HepG2 (cell line): Measurements from ENCODE around the gene SPATA13. TPM values are rescaled to one million over a fixed set of nuclear protein-coding genes. Genes with fewer than 3 reads are reported as not detected.

Experiments
- ATAC-seq: fragments of 200-7000 bp; cut with Tn5 transposase; 3 replicates; pipeline ENCODE4 v1.9.1; 2020; ENCODE audit warnings: mild to moderate bottlenecking, moderate library complexity
- BruUV-seq: library from RNA; stranded (reverse); fragments of 400-500 nt; replicated peaks from 2 replicates; lab custom pipeline; 2021; lab: Mats Ljungman, UMichigan
- CTCF ChIA-PET: fragments of 300-600 bp; formaldehyde crosslinking; extraction: SDS; loops from one replicate; lab custom pipeline; 2021; ENCODE audit warnings: low total read pairs, inconsistent platforms, low intra/inter-chr PET ratio; lab: Yijun Ruan, JAX
- POLR2A ChIA-PET: fragments of 350-600 bp; sonication (Branson Sonifier 250); formaldehyde crosslinking; loops from one replicate; lab custom pipeline; 2020; ENCODE audit warnings: antibody characterized with exemption, inconsistent platforms; lab: Yijun Ruan, JAX
- DNase-seq: peaks from one replicate; pipeline ENCODE4 v3.0.0-alpha.2; 2015; ENCODE audit warnings: low spot score
- FAIRE-seq: peaks from 3 replicates; lab custom pipeline; 2011; peaks lifted over from hg19 to GRCh38; lab: Jason Lieb, UNC
- H2AFZ ChIP-seq: one replicate; pipeline ENCODE4 v1.6.1; 2011; ENCODE audit warnings: low read length, inconsistent platforms
- H3K27ac ChIP-seq: fragments of 300-600 bp; 3 replicates; pipeline ENCODE4 v1.8.0; 2011; ENCODE audit warnings: mixed run types, mild to moderate bottlenecking, mixed read lengths, low read length, inconsistent platforms; ENCODE audit not compliant: insufficient read depth; ENCODE audit errors: extremely low read length
- H3K27me3 ChIP-seq, 2 experiments: fragments of 200-600 bp in 1 of 2; 2 replicates in 1 of 2; 3 replicates in 1 of 2; pipeline versions ENCODE4 v1.6.0 to v1.8.0; 2011; ENCODE audit warnings: low read length in 2 of 2, mild to moderate bottlenecking in 2 of 2, moderate library complexity in 2 of 2, inconsistent platforms in 1 of 2; ENCODE audit not compliant: insufficient read depth in 2 of 2, control insufficient read depth in 1 of 2
- H3K36me3 ChIP-seq, 2 experiments: fragments of 200-600 bp in 1 of 2; replicated peaks in 1 of 2; 2 replicates in 1 of 2; 3 replicates in 1 of 2; pipeline versions ENCODE4 v1.5.1 to v1.8.0; 2011; ENCODE audit warnings: low read length in 2 of 2, inconsistent platforms in 1 of 2; ENCODE audit not compliant: insufficient read depth in 2 of 2, control insufficient read depth in 1 of 2
- H3K4me1 ChIP-seq: 2 replicates; pipeline ENCODE4 v1.5.1; 2012; ENCODE audit warnings: low read length, inconsistent platforms; ENCODE audit not compliant: insufficient read depth
- H3K4me2 ChIP-seq: 2 replicates; pipeline ENCODE4 v1.6.0; 2011; ENCODE audit warnings: low read depth, low read length, inconsistent platforms
- H3K4me3 ChIP-seq, 3 experiments: fragments of 200-600 bp in 1 of 3; sonication (generic), shearing (Covaris generic) in 1 of 3; replicated peaks in 1 of 3; 2 replicates each; pipeline ENCODE4 v1.5.1; 2011 to 2016; ENCODE audit warnings: low read length in 3 of 3, inconsistent platforms in 2 of 3, low read depth in 2 of 3, mild to moderate bottlenecking in 2 of 3, control low read depth in 1 of 3, mixed read lengths in 1 of 3; ENCODE audit not compliant: insufficient read depth in 1 of 3
- H3K79me2 ChIP-seq: one replicate; pipeline ENCODE4 v1.6.1; 2011; ENCODE audit warnings: low read length, inconsistent platforms; ENCODE audit not compliant: insufficient read depth
- H3K9ac ChIP-seq: 2 replicates; pipeline ENCODE4 v1.6.0; 2011; ENCODE audit warnings: mild to moderate bottlenecking, low read depth, low read length, inconsistent platforms; ENCODE audit not compliant: insufficient read depth
- H3K9me3 ChIP-seq: 2 replicates; pipeline ENCODE4 v1.5.1; 2012; ENCODE audit warnings: mild to moderate bottlenecking, low read length
- H4K20me1 ChIP-seq: 2 replicates; pipeline ENCODE4 v1.6.0; 2011; ENCODE audit warnings: inconsistent platforms, mild to moderate bottlenecking, low read length, moderate library complexity; ENCODE audit not compliant: insufficient read depth
- CEBPG ChIP-seq: IDR thresholded peaks from 2 replicates; pipeline ENCODE4 v1.6.1; 2016
- NR1H2 ChIP-seq: sonication (generic); formaldehyde crosslinking; IDR thresholded peaks from 2 replicates; pipeline ENCODE4 v1.8.1; 2022; ENCODE audit warnings: low read depth, missing genetic modification reagents, borderline replicate concordance
- RBAK ChIP-seq: sonication (generic); formaldehyde crosslinking; IDR thresholded peaks from 2 replicates; pipeline ENCODE4 v1.5.1; 2020; ENCODE audit warnings: mild to moderate bottlenecking, missing genetic modification reagents
- REST ChIP-seq, 2 experiments: IDR thresholded peaks; 2 replicates each; pipeline ENCODE4 v1.6.1; 2011 to 2012; ENCODE audit warnings: low read length in 2 of 2, borderline replicate concordance in 1 of 2, low read depth in 1 of 2, mild to moderate bottlenecking in 1 of 2, moderate library complexity in 1 of 2
- SIX1 ChIP-seq: sonication (generic); formaldehyde crosslinking; IDR thresholded peaks from 2 replicates; pipeline ENCODE4 v1.4.0; 2020; ENCODE audit warnings: missing genetic modification reagents, borderline replicate concordance
- WGBS: methylation state at CpG from one replicate; pipeline ENCODE4 v1.1.6; 2017; ENCODE audit warnings: low lambda C conversion rate; 5-methylcytosine and 5-hydroxymethylcytosine counted together
- in situ Hi-C: cut with HindIII; loops from 2 replicates; pipeline ENCODE4 v1.10.0; 2017; ENCODE audit warnings: low pct_unique_long_range_greater_than_20kb; ENCODE audit not compliant: extremely low pct_ligation_motif_present
- intact Hi-C: fragments of 100-400 bp; cut with micrococcal nuclease; formaldehyde crosslinking; loops from one replicate; pipeline ENCODE4 v1.10.0; 2022; ENCODE audit not compliant: unreplicated experiment
- polyA plus RNA-seq, 8 experiments: library from polyadenylated mRNA; depleted of rRNA in 3 of 8; stranded (reverse) in 7 of 8; unstranded in 1 of 8; fragments of >200 nt; fragmentation: Illumina TruSeq in 4 of 8; extraction: Trizol in 4 of 8; gene quantifications; 2 replicates each; pipeline versions ENCODE4 v1.2.1 to v1.2.3, GENCODE V29; 2011 to 2016; ENCODE audit warnings: low read depth in 4 of 8, missing spikeins in 1 of 8, mixed read lengths in 1 of 8; ENCODE audit not compliant: insufficient read depth in 1 of 8
- total RNA-seq, 5 experiments: library from RNA; depleted of rRNA; stranded (reverse); fragments of >200 nt; fragmentation: Illumina TruSeq; extraction: Trizol; gene quantifications; 2 replicates each; pipeline ENCODE4 v1.2.3, GENCODE V29; 2016; ENCODE audit warnings: low read depth in 1 of 5

Gene SPATA13
- total and polyA plus RNA-seq, 2 of the 13 experiments (the other 11 are each of a cell fraction or from before 2014, with no cell fraction given): 11.3 to 14.2 TPM

GRCh38 chr13:24237356-24237755 is 76.8 kb downstream of the SPATA13 start:
- no peak overlapping the region for H2AFZ ChIP-seq
- ATAC-seq (no peak), FAIRE-seq (no peak), DNase-seq (no peak)
- H3K36me3 ChIP-seq: no peaks in the 10 kb centered on the region
- no peak overlapping the region for H3K4me3 ChIP-seq
- no TSS peak for BruUV-seq
- no peak for TF ChIP-seq REST (IDR thresholded peaks at IDR 0.05; ENCODE audit: borderline replicate concordance in 1 of 2, low read depth in 1 of 2, low read length in 2 of 2)
- TF ChIP-seq RBAK (CRISPR knock-in tag): no peak
- TF ChIP-seq NR1H2 (CRISPR knock-in tag): no peak
- no peak for TF ChIP-seq SIX1 (CRISPR knock-in tag)
- TF ChIP-seq CEBPG (CRISPR knock-in tag): no peak
- no peak overlapping the region for H3K27ac ChIP-seq
- POLR2A ChIA-PET: no interaction called here
- H3K9me3 ChIP-seq: no peaks in the 10 kb centered on the region
- in situ Hi-C loops: no loop called here
- H3K4me1 ChIP-seq: peaks cover 21% of the 10 kb centered on the region
- H4K20me1 ChIP-seq: no peaks in the 10 kb centered on the region
- H3K4me2 ChIP-seq: no peak overlapping the region
- intact Hi-C loops: no loop called here
- H3K79me2 ChIP-seq: no peaks in the 10 kb centered on the region
- H3K9ac ChIP-seq: no peak overlapping the region
- no peaks in the 10 kb centered on the region for H3K27me3 ChIP-seq
- 96% methylated on average over 1 of the region's 1 CpG for WGBS
- CTCF ChIA-PET: no interaction called here
